ENCODE data around the gene OSCAR.
A peak's percentile ranks its signal among the peaks of the same experiment; 100 is the strongest.
"Not testable (repeated sequence)": the region's sequence is repeated elsewhere in the genome, so short reads cannot be mapped to it uniquely, and the experiment has no call there.

OSCAR gene

GRCh38 chr19:54124393-54124792 lies 23.8 kb upstream of the OSCAR start:
- DNase-seq = no peak

DNA sequence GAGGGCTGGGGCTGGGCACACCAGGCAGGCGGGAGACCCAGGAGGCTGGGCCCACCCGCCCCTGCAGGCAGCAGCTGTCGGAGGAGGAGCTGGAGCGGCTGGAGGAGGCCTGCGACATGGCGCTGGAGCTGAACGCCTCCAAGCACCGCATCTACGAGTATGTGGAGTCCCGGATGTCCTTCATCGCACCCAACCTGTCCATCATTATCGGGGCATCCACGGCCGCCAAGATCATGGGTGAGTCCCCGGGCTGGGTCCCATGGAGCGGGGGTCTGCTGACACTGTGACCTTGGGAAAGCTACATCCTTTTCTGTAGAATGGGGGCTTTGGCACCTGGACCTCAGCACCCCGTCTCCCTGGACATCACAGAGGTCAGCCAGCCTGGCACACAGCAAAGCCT lies 23.1 kb upstream of the OSCAR start:
- no peak for DNase-seq

DNA sequence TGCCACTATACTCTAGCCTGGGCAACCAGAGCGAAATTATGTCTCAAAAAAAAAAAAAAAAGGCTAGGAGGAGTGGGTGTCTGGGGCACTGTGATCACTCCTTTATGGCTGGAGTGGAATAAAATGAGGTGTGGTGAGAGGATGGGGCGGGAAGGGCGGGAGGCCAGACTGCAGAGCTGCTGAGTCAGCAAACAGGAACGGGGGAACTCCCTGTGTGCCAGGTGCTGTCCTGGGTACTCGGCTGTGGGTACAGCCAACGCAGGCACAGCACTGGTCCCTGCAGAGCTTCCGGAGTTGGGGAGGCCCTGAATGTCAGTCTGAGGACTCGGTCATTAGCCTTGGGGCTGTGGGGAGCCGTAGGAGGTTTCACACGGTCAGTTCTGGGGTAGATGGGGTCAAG lies 20.7 kb upstream of the OSCAR start:
- DNase-seq = no peak

GRCh38 chr19:54115109-54116063 lies 14.8 kb upstream of the OSCAR start, which contains the start of the genes PRPF31 and TFPT:
PRPF31 (plus strand) TSS chr19:54115754; CDS start chr19:54118279, 2,525 bp downstream.
TFPT (minus strand) TSS chr19:54115657; CDS start chr19:54115269, 388 bp downstream.
- peak; percentile 94 for DNase-seq

DNA sequence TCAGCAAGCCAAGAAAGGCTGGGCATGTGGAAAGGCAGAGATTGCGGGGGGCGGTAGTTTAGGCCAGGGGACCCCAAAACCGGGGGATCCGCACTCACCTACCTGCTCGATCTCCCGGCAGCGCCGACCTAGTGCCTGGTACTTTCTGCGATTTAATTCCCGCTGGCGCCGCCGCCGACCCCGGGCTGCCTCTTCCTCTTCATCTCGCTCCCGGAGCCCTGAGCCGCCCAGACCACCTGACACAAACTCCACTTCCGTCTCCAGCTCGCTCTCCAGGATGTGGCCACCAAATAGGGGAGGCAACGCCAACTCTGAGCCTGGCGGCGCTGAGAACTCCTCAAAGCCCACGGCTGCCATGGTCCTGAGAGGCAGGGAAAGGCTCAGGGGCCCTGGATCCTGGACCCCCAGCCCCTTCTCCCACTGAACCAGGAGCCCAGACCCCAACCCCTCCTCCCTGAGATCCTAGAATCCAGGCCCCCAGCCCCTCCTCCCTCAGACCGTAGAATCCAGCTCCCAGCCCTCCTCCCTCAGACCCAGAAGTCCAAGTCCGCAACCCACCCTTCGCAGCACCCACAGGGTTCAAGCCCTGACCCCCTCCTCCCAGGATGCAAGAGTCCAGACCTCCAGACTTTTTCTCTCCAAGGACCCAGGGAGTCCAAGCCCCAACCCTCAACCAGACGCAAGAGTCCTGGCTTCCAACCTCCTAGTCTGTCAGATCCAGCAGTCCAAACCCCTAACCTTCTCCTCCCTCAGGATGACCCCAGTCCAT lies 13.9 kb upstream of the OSCAR start:
- DNase-seq = no peak

GRCh38 chr19:54109651-54110050 lies 9.0 kb upstream of the OSCAR start:
- DNase-seq = no peak

GRCh38 chr19:54108496-54108895 lies 7.9 kb upstream of the OSCAR start:
- no peak for DNase-seq

GRCh38 chr19:54107876-54108490 lies 7.4 kb upstream of the OSCAR start:
- no peak for DNase-seq

GRCh38 chr19:54106716-54107115 lies 6.1 kb upstream of the OSCAR start:
- DNase-seq = no peak

DNA sequence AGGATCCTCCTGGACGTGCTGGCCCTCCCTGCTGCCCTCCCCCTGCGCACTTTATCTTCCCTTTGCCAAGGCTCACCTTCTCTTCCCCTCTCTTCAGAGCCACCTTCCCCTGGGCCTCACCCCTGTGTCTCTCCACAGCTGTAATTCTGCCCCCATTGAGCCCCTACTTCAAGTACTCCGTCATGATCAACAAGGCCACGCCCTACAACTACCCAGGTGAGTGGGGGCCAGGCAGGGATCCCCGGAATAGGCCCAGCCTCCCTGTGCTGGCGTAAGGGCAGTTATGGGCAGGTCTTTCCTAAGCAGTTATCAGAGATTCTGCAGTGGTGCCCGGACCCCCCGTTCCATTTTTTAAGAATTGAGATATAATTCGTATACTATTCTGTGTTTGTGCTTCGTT lies 5.2 kb upstream of the OSCAR start:
- DNase-seq = no peak

DNA sequence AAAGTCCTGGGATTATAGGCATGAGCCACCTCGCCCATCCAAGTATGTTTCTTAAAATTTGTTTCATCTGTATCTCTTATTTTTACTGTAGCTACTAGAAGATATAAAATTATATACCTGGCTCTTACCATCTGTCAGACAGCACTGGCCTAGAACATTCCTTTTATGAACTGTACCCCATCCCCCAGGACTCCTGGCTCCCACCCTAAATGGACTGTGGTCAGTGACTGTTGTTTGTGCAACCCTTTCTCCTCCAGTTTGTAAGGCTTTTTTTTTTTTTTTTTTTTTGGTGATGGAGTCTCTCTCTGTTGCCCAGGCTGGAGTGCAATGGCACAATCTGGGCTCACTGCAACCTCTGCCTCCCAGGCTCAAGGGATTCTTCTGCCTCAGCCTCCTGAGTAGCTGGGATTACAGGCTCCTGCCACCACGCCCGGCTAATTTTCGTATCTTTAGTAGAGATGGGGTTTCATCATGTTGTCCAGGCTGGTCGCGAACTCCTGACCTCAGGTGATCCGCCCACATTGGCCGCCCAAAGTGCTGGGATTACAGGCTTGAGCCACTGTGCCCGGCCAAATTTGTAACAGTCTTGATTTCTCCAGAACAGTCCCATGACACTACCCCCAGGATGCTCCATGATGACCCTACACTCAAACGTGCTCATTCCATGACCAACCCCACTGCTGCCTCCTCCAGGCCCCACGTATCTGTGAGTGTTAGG lies 4.6 kb upstream of the OSCAR start:
- DNase-seq = no peak

DNA sequence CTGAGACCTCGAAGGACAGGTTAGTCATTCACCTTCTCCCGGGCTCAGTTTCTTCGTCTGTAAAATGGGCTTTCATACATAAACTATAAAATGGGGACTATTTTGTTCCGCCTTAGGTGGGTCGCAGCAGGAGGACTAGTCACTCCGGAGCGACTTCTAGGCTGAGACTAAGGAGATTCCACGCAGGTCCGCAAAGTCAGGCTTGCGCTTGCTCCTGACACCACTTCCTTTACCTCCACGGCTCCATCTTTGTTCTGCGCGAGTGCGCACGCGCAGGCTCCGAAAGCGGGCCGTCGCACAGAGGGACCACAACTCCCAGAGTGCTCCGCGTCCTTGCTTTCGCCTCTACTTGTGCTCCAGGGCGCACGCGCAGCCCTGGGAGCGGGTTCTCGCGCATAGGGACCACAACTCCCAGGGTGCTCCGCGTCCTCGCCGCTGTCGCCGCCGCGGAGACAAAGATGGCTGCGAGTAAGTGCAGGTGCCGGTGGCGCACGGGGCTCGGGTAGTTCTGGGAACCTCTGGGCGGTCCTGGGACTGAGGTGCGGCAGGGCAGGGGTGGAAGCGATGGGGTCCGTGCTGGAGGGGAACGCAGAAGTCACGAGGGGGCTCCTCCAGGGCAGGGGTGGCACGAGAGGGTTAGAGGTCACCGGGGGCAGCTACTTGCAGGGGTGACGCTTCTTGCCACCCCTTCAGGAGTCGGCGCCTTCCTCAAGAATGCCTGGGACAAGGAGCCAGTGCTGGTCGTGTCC lies 2.0 kb upstream of the OSCAR start, which contains the start of gene NDUFA3:
NDUFA3 (plus strand) TSS at position 435 of the 749 bp plus-strand sequence; CDS start at position 459, 24 bp downstream.
- peak; percentile 90 for DNase-seq

DNA sequence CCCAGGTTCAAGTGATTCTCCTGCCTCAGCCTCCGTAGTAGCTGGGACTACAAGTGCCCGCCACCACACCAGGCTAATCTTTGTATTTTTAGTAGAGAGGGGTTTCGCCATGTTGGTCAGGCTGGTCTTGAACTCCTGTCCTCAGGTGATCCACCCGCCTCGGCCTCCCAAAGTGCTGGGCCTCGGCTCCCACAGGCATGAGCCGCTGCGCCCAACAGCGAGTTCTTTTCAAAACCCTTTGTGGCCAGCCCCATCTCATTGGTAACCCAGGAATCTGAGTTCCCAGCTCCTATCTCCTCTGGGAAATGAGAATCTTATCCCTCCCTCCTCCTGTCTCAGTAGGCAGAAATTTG lies 724 bp downstream of the OSCAR start:
- not testable (repeated sequence) for DNase-seq

DNA sequence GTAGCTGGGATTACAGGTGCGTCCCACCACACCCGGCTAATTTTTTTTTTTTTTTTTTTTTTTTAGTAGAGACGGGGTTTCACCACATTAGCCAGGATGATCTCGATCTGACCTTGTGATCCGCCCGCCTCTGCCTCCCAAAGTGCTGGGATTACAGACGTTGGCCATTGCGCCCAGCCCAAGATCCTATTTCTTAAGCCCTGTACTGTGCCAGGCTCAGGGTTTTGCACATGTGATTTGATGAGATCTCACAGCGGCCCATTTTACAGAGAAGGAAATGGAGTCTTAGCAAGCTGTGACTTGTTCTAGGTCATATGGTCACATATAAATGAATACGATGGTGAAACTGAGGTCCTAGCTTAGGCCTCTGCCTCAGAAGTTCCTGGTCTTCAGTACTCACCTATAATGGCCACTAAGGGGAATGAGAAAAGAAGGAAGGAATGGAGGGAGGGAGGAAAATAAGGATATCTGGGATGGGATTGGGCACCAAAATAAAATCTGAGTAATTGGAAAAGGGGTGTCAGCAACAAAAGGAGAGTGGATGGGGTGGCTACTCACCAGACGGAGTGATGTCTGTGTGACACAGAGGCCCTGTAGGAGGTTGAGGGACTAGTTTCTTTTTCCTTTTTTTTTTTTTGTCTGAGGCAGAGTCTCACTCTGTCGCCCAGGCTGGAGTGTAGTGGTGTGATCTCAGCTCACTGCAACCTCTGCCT lies 1.3 kb downstream of the OSCAR start:
- DNase-seq = no peak

DNA sequence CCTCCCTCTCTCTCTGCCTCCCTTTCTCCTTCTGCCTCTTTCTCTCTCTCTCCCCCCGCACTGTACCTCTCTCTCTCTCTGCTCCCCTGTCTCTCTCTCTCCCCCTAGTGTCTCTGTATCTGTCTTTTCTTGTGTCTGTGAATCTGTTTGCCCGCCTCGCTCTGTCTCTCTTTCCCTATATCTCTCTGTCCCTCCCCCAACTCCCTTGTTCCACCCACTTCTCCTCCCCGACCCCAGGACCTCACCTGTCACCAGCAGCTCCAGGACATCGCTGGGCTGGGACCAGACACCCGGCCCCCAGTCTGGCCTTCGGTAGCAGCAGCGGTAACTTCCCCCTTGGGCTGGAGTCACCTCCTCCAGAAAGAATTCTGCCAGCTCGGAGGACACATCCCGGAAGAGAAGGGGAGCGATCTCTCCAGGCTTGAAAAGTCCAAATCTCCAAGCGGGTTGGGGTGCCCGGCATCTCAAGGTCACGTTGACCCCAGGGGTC lies 3.9 kb downstream of the OSCAR start:
- no peak for DNase-seq

DNA sequence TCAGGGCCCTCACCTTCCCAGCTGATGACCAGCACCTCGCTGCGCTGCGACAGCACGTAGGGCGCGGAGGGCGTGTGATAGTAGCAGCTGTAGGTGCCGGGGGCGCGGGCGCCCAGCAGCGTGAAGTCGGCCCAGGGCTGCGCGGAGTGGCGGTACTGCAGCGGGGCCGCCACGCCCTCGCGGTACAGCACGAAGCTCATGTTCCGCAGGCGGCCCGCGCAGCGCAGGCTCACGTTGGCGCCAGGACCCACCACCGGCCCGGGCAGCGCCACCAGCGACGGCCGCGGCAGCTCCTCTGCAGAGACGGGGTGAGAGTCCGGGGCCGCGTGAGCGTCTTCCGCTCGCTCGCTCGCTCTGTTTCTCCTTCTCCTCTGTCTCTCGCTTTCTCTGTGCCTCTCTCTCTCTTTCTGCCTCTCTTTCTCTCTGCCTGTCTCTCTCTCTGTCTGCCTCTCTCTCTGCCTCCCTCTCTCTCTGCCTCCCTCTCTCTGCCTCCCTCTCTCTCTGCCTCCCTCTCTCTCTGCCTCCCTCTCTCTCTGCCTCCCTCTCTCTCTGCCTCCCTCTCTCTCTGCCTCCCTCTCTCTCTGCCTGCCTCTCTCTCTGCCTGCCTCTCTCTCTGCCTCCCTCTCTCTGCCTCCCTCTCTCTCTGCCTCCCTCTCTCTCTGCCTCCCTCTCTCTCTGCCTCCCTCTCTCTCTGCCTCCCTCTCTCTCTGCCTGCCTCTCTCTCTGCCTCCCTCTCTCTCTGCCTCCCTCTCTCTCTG lies 4.6 kb downstream of the OSCAR start:
- not testable (repeated sequence) for DNase-seq

GRCh38 chr19:54095136-54095858 lies 5.3 kb downstream of the OSCAR start:
- no peak for DNase-seq

DNA sequence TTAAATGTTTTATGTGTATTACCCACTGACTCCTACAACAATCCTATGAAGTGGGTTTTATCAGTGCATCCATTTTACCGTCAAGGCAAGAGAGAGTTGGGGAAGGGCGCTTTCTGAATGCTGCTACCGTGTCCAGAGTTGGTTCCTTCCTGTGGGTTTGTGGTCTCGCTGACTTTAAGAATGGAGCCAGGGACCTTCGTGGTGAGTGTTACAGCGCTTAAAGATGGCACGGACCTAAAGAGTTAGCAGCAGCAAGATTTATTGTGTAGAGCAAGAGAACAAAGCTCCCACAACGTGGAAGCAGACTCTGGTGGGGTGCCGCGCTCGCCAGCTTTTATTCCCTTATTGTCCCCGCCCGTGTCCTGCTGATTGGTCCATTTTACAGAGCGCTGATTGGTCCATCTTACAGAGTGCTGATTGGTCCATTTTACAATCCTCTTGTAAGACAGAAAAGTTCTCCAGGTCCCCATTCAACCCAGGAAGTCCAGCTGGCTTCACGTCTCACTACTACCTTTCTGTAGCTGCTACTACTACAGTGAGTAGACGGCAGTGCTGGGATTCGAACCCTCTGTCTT lies 6.1 kb downstream of the OSCAR start:
- no peak for DNase-seq

GRCh38 chr19:54084410-54084809 lies 16.2 kb downstream of the OSCAR start:
- no peak for DNase-seq
